Vagina (tissue), 2 donors: ENCODE results near the gene ABCB10. TPM values are rescaled to one million over a fixed set of nuclear protein-coding genes. Genes with fewer than 3 reads are reported as not detected.

Experiments used
- DNase-seq, 2 donors: peaks; one replicate each; pipeline ENCODE4 v3.0.0-alpha.2; 2017; ENCODE audit errors: extremely low spot score in 2 of 2
- H3K27ac ChIP-seq: fragments of 200-600 bp; sonication (generic); one replicate; pipeline ENCODE4 v1.5.1; 2019
- H3K27me3 ChIP-seq: fragments of 200-600 bp; sonication (generic); one replicate; pipeline ENCODE4 v1.5.1; 2019
- H3K36me3 ChIP-seq, 2 donors: fragments of 200-600 bp; sonication (generic); one replicate each; pipeline ENCODE4 v1.5.1; 2017 to 2019
- H3K4me1 ChIP-seq: fragments of 200-600 bp; sonication (generic); one replicate; pipeline ENCODE4 v1.5.1; 2019
- H3K4me3 ChIP-seq, 2 donors: fragments of 200-600 bp; sonication (generic); 1 replicate in 1 of 2; 2 replicates in 1 of 2; pipeline ENCODE4 v1.5.1; 2016 to 2019
- H3K9me3 ChIP-seq: fragments of 200-600 bp; sonication (generic); one replicate; pipeline ENCODE4 v1.5.1; 2019
- POLR2A ChIP-seq, 2 donors: fragments of 450-650 bp; IDR thresholded peaks; one replicate each; pipeline ENCODE4 v1.6.1; 2017; ENCODE audit warnings: antibody characterized with exemption in 2 of 2, mild to moderate bottlenecking in 2 of 2, moderate library complexity in 2 of 2
- POLR2AphosphoS5 ChIP-seq, 2 donors: sonication (generic); formaldehyde crosslinking; IDR thresholded peaks; one replicate each; pipeline ENCODE4 v1.9.0; 2017; ENCODE audit warnings: antibody characterized with exemption in 2 of 2, mild to moderate bottlenecking in 2 of 2, low read depth in 1 of 2; ENCODE audit not compliant: insufficient read depth in 1 of 2
- intact Hi-C: fragments of 100-400 bp; cut with DNase I; formaldehyde crosslinking; loops from one replicate; pipeline ENCODE4 v1.15.1; 2023
- total RNA-seq: library from RNA; depleted of rRNA; stranded (reverse); fragments of >200 nt; gene quantifications from one replicate; pipeline ENCODE4 v1.2.3, GENCODE V29; 2016
- TF ChIP-seq, protein P1 (sequence below), 3 experiments: fragments of 450-650 bp in 2 of 3; fragments of 200-600 bp in 1 of 3; sonication (generic) in 1 of 3; IDR thresholded peaks; one replicate each; pipeline ENCODE4 v1.5.1; 2017 to 2019; ENCODE audit warnings: antibody characterized with exemption in 3 of 3, mild to moderate bottlenecking in 2 of 3, moderate library complexity in 2 of 3

The ABCB10 gene
- total RNA-seq, 1 donor from 2014 or later = 12.5 TPM

GRCh38 chr1:229593800-229594199 is 35.3 kb upstream of the ABCB10 start:
- no peak for DNase-seq
- Histone ChIP-seq H3K4me3 (no peak overlapping the region), H3K27ac (no peak overlapping the region), H3K27me3 (no peaks in the 10 kb centered on the region), H3K4me1 (peaks cover 16% of the 10 kb centered on the region), H3K36me3 (peaks cover 5 to 27% of the 10 kb centered on the region in 2 donors), H3K9me3 (no peaks in the 10 kb centered on the region)
- no peak for TF ChIP-seq POLR2A (IDR thresholded peaks at IDR 0.05)
- TF ChIP-seq POLR2AphosphoS5 (IDR thresholded peaks at IDR 0.05; ENCODE audit: insufficient read depth in 1 of 2, low read depth in 1 of 2) = no peak
- TF ChIP-seq, protein P1, sequence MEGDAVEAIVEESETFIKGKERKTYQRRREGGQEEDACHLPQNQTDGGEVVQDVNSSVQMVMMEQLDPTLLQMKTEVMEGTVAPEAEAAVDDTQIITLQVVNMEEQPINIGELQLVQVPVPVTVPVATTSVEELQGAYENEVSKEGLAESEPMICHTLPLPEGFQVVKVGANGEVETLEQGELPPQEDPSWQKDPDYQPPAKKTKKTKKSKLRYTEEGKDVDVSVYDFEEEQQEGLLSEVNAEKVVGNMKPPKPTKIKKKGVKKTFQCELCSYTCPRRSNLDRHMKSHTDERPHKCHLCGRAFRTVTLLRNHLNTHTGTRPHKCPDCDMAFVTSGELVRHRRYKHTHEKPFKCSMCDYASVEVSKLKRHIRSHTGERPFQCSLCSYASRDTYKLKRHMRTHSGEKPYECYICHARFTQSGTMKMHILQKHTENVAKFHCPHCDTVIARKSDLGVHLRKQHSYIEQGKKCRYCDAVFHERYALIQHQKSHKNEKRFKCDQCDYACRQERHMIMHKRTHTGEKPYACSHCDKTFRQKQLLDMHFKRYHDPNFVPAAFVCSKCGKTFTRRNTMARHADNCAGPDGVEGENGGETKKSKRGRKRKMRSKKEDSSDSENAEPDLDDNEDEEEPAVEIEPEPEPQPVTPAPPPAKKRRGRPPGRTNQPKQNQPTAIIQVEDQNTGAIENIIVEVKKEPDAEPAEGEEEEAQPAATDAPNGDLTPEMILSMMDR (IDR thresholded peaks at IDR 0.05) = no peak
- intact Hi-C loops = no loop called here

DNA sequence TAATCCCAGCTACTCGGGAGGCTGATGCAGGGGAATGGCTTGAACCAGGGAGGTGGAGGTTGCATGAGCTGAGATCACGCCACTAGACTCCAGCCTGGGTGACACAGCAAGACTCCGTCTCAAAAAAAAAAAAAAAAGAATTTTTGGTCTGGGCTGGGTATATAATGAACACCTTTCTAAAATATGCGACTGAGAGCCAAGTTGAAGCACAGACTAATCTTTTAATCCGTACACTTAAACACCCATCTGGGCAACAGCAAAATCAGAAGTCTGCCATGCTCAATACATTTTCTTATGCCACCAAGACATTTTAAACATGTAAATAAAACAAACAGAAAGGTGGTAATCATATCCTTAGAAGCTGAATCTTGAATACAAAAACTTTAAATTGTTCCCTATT is 31.6 kb upstream of the ABCB10 start:
- TF ChIP-seq, protein P1 (IDR thresholded peaks at IDR 0.05) = no peak
- TF ChIP-seq POLR2A (IDR thresholded peaks at IDR 0.05) = no peak
- no peak for TF ChIP-seq POLR2AphosphoS5 (IDR thresholded peaks at IDR 0.05; ENCODE audit: insufficient read depth in 1 of 2, low read depth in 1 of 2)
- no peaks in the 10 kb centered on the region for H3K9me3 ChIP-seq
- no peaks in the 10 kb centered on the region for H3K4me1 ChIP-seq
- no peak overlapping the region for H3K27ac ChIP-seq
- H3K4me3 ChIP-seq = no peak overlapping the region
- intact Hi-C loops = no loop called here
- H3K36me3 ChIP-seq = peaks cover 5 to 26% of the 10 kb centered on the region in 2 donors
- H3K27me3 ChIP-seq = no peaks in the 10 kb centered on the region
- DNase-seq = no peak

GRCh38 chr1:229585338-229585737 is 26.8 kb upstream of the ABCB10 start:
- H3K9me3 ChIP-seq = no peaks in the 10 kb centered on the region
- TF ChIP-seq, protein P1 (IDR thresholded peaks at IDR 0.05) = no peak
- TF ChIP-seq POLR2AphosphoS5 (IDR thresholded peaks at IDR 0.05; ENCODE audit: insufficient read depth in 1 of 2, low read depth in 1 of 2) (no peak), POLR2A (IDR thresholded peaks at IDR 0.05) (no peak)
- no peaks in the 10 kb centered on the region for H3K27me3 ChIP-seq
- no peaks in the 10 kb centered on the region for H3K36me3 ChIP-seq
- H3K4me3 ChIP-seq = no peak overlapping the region
- no peak overlapping the region for H3K27ac ChIP-seq
- intact Hi-C loops = no loop called here
- no peak for DNase-seq
- no peaks in the 10 kb centered on the region for H3K4me1 ChIP-seq

- Histone ChIP-seq H3K36me3 (no peaks in the 10 kb centered on the region), H3K9me3 (no peaks in the 10 kb centered on the region), H3K27me3 (no peaks in the 10 kb centered on the region), H3K27ac (no peak overlapping the region), H3K4me3 (no peak overlapping the region), H3K4me1 (peaks cover 14% of the 10 kb centered on the region)
- TF ChIP-seq POLR2A (IDR thresholded peaks at IDR 0.05) (no peak), POLR2AphosphoS5 (IDR thresholded peaks at IDR 0.05; ENCODE audit: insufficient read depth in 1 of 2, low read depth in 1 of 2) (no peak)
- TF ChIP-seq, protein P1 (IDR thresholded peaks at IDR 0.05) = no peak
- no peak for DNase-seq
- intact Hi-C loops = no loop called here
Observed at GRCh38 chr1:229582715-229583114, 24.2 kb upstream of the ABCB10 start.

GRCh38 chr1:229582011-229582694 is 23.6 kb upstream of the ABCB10 start:
- Histone ChIP-seq H3K27me3 (no peaks in the 10 kb centered on the region), H3K27ac (no peak overlapping the region), H3K4me3 (no peak overlapping the region), H3K36me3 (no peaks in the 10 kb centered on the region), H3K9me3 (no peaks in the 10 kb centered on the region), H3K4me1 (peaks cover 14% of the 10 kb centered on the region)
- intact Hi-C loops = no loop called here
- DNase-seq = no peak
- TF ChIP-seq, protein P1 (IDR thresholded peaks at IDR 0.05) = no peak
- TF ChIP-seq POLR2A (IDR thresholded peaks at IDR 0.05) (no peak), POLR2AphosphoS5 (IDR thresholded peaks at IDR 0.05; ENCODE audit: insufficient read depth in 1 of 2, low read depth in 1 of 2) (no peak)
